Naive thymus-derived CD4-positive, alpha-beta T cell (primary cell): ENCODE data around the gene EYS. TPM values are rescaled to one million over a fixed set of nuclear protein-coding genes. Genes with fewer than 3 reads are reported as not detected.

Experiments used
- ATAC-seq: fragments of 150-1000 bp; cut with Tn5 transposase; 2 replicates; pipeline ENCODE4 v1.10.0; 2021; ENCODE audit warnings: mild to moderate bottlenecking, moderate library complexity
- CTCF ChIA-PET: fragments of 350-600 bp; sonication (Branson Sonifier 250); formaldehyde crosslinking; loops from one replicate; lab custom pipeline; 2021; ENCODE audit warnings: antibody characterized with exemption; lab: Charles Lee
- POLR2A ChIA-PET: fragments of 350-600 bp; sonication (Branson Sonifier 250); formaldehyde crosslinking; loops from one replicate; lab custom pipeline; 2021; ENCODE audit warnings: antibody characterized with exemption, inconsistent platforms; lab: Charles Lee
- DNase-seq, 9 donors: peaks; one replicate each; pipeline versions ENCODE4 v3.0.0 to v3.0.0-alpha.2; 2020 to 2022; ENCODE audit warnings: mixed read lengths in 1 of 9
- H3K27ac ChIP-seq: one replicate; pipeline ENCODE4 v1.7.0; 2013; ENCODE audit warnings: mild to moderate bottlenecking, low read depth, low read length, moderate library complexity
- H3K27me3 ChIP-seq, 2 donors: one replicate each; pipeline ENCODE4 v1.7.0; 2013; ENCODE audit warnings: low read length in 2 of 2, mild to moderate bottlenecking in 2 of 2, moderate library complexity in 2 of 2; ENCODE audit not compliant: control insufficient read depth in 2 of 2, insufficient read depth in 2 of 2
- H3K36me3 ChIP-seq, 3 experiments: 1 replicate in 2 of 3; 2 replicates in 1 of 3; pipeline ENCODE4 v1.7.0; 2013; ENCODE audit warnings: low read length in 3 of 3, mild to moderate bottlenecking in 3 of 3, moderate library complexity in 1 of 3; ENCODE audit not compliant: insufficient read depth in 3 of 3, control insufficient read depth in 2 of 3
- H3K4me1 ChIP-seq, 2 donors: one replicate each; pipeline ENCODE4 v1.7.0; 2013; ENCODE audit warnings: low read length in 2 of 2, mild to moderate bottlenecking in 2 of 2, moderate library complexity in 1 of 2; ENCODE audit not compliant: control insufficient read depth in 2 of 2, insufficient read depth in 2 of 2
- H3K4me3 ChIP-seq: 2 replicates; pipeline ENCODE4 v1.7.0; 2013; ENCODE audit warnings: mild to moderate bottlenecking, low read length
- H3K9me3 ChIP-seq, 3 experiments: 1 replicate in 2 of 3; 2 replicates in 1 of 3; pipeline ENCODE4 v1.7.0; 2013; ENCODE audit warnings: low read length in 3 of 3; ENCODE audit not compliant: control insufficient read depth in 2 of 3
- H3K27ac Mint-ChIP-seq, 9 donors: one replicate each; pipeline ENCODE4 v1.8.0; 2020 to 2022; ENCODE audit warnings: mixed read lengths in 9 of 9, mild to moderate bottlenecking in 8 of 9, moderate library complexity in 5 of 9, inconsistent platforms in 2 of 9
- H3K27me3 Mint-ChIP-seq, 5 donors: one replicate each; pipeline ENCODE4 v1.8.0; 2021 to 2022; ENCODE audit warnings: mixed read lengths in 5 of 5, mild to moderate bottlenecking in 1 of 5
- H3K36me3 Mint-ChIP-seq, 5 donors: one replicate each; pipeline ENCODE4 v1.8.0; 2020 to 2022; ENCODE audit warnings: mixed read lengths in 5 of 5, mild to moderate bottlenecking in 3 of 5, inconsistent platforms in 1 of 5
- H3K4me1 Mint-ChIP-seq, 7 donors: one replicate each; pipeline ENCODE4 v1.8.0; 2020 to 2022; ENCODE audit warnings: mixed read lengths in 7 of 7, mild to moderate bottlenecking in 3 of 7, inconsistent platforms in 1 of 7
- H3K4me3 Mint-ChIP-seq, 10 donors: one replicate each; pipeline ENCODE4 v1.8.0; 2020 to 2022; ENCODE audit warnings: mild to moderate bottlenecking in 10 of 10, mixed read lengths in 10 of 10, moderate library complexity in 6 of 10, inconsistent platforms in 2 of 10
- H3K9me3 Mint-ChIP-seq, 11 donors: one replicate each; pipeline ENCODE4 v1.8.0; 2020 to 2022; ENCODE audit warnings: mixed read lengths in 11 of 11, mild to moderate bottlenecking in 4 of 11, inconsistent platforms in 1 of 11, moderate library complexity in 1 of 11
- intact Hi-C, 2 donors: fragments of 100-400 bp; cut with micrococcal nuclease; formaldehyde crosslinking; loops; one replicate each; pipeline ENCODE4 v1.15.1; 2023
- polyA plus RNA-seq, 2 donors: library from polyadenylated mRNA; unstranded; fragments of 300-500 nt; fragmentation: Illumina TruSeq; gene quantifications; one replicate each; pipeline ENCODE4 v1.2.3, GENCODE V29; 2021
- total RNA-seq, 6 experiments: library from RNA in 5 of 6; stranded (reverse) in 5 of 6; gene quantifications; 1 replicate in 5 of 6; 2 replicates in 1 of 6; pipeline ENCODE4 v1.2.3 and lab custom pipeline; 2021 to 2026

The EYS gene
- total and polyA plus RNA-seq, 7 experiments from 2014 or later = 0.07 to 0.21 (median 0.13) TPM; not detected in 4

- no peaks in the 10 kb centered on the region for H3K4me1 ChIP-seq
- H3K27me3 Mint-ChIP-seq = no peaks in the 10 kb centered on the region
- no peaks in the 10 kb centered on the region for H3K27me3 ChIP-seq
- H3K4me3 ChIP-seq = no peak overlapping the region
- no peaks in the 10 kb centered on the region for H3K4me1 Mint-ChIP-seq
- H3K36me3 Mint-ChIP-seq = no peaks in the 10 kb centered on the region
- no peak for DNase-seq
- POLR2A ChIA-PET = no interaction called here
- no peak overlapping the region for H3K27ac Mint-ChIP-seq
- H3K36me3 ChIP-seq = no peaks in the 10 kb centered on the region
- intact Hi-C loops = no loop called here
- H3K9me3 Mint-ChIP-seq = peaks cover 0 to 10% (median 5%) of the 10 kb centered on the region in 11 donors
- no peak overlapping the region for H3K27ac ChIP-seq
- CTCF ChIA-PET = no interaction called here
- no peaks in the 10 kb centered on the region for H3K9me3 ChIP-seq
- H3K4me3 Mint-ChIP-seq = no peak overlapping the region
- ATAC-seq = no peak
Observed at GRCh38 chr6:64724091-64724490, 982.9 kb downstream of the EYS start.

GRCh38 chr6:64723327-64724058 lies 983.5 kb downstream of the EYS start:
- ChIA-PET POLR2A (no interaction called here), CTCF (no interaction called here)
- ATAC-seq (no peak), DNase-seq (no peak)
- no peaks in the 10 kb centered on the region for H3K9me3 ChIP-seq
- Mint-ChIP-seq H3K4me3 (no peak overlapping the region), H3K9me3 (peaks cover 0 to 11% (median 5%) of the 10 kb centered on the region in 11 donors), H3K27ac (no peak overlapping the region), H3K36me3 (no peaks in the 10 kb centered on the region), H3K27me3 (no peaks in the 10 kb centered on the region), H3K4me1 (no peaks in the 10 kb centered on the region)
- H3K27me3 ChIP-seq = no peaks in the 10 kb centered on the region
- no peaks in the 10 kb centered on the region for H3K4me1 ChIP-seq
- H3K27ac ChIP-seq = no peak overlapping the region
- intact Hi-C loops = no loop called here
- H3K36me3 ChIP-seq = no peaks in the 10 kb centered on the region
- H3K4me3 ChIP-seq = no peak overlapping the region

- Mint-ChIP-seq H3K36me3 (no peaks in the 10 kb centered on the region), H3K9me3 (peaks cover 0 to 16% (median 5%) of the 10 kb centered on the region in 11 donors), H3K4me3 (no peak overlapping the region), H3K27me3 (no peaks in the 10 kb centered on the region), H3K27ac (no peak overlapping the region), H3K4me1 (no peaks in the 10 kb centered on the region)
- intact Hi-C loops = no loop called here
- no peaks in the 10 kb centered on the region for H3K4me1 ChIP-seq
- CTCF ChIA-PET = no interaction called here
- no peak for ATAC-seq
- no peak overlapping the region for H3K4me3 ChIP-seq
- POLR2A ChIA-PET = no interaction called here
- H3K36me3 ChIP-seq = no peaks in the 10 kb centered on the region
- H3K9me3 ChIP-seq = no peaks in the 10 kb centered on the region
- no peak overlapping the region for H3K27ac ChIP-seq
- DNase-seq = no peak
- H3K27me3 ChIP-seq = no peaks in the 10 kb centered on the region
Observed at GRCh38 chr6:64721865-64722264, 985.2 kb downstream of the EYS start.

- no peak overlapping the region for H3K27ac ChIP-seq
- H3K4me3 ChIP-seq = no peak overlapping the region
- H3K4me1 ChIP-seq = no peaks in the 10 kb centered on the region
- Mint-ChIP-seq H3K27me3 (no peaks in the 10 kb centered on the region), H3K4me1 (no peaks in the 10 kb centered on the region), H3K4me3 (no peak overlapping the region), H3K36me3 (no peaks in the 10 kb centered on the region), H3K9me3 (peaks cover 0 to 25% (median 4%) of the 10 kb centered on the region in 11 donors), H3K27ac (no peak overlapping the region)
- intact Hi-C loops = no loop called here
- ChIA-PET POLR2A (interaction anchor here (0.8 kb wide), 1 partner anchor 1082 kb away, joined by 3 read pairs; no protein-coding TSS in a partner anchor), CTCF (no interaction called here)
- H3K27me3 ChIP-seq = no peaks in the 10 kb centered on the region
- DNase-seq (no peak), ATAC-seq (no peak)
- no peaks in the 10 kb centered on the region for H3K36me3 ChIP-seq
- H3K9me3 ChIP-seq = no peaks in the 10 kb centered on the region
Observed at GRCh38 chr6:64717281-64717680, 989.7 kb downstream of the EYS start.

GRCh38 chr6:64715624-64716023 lies 991.4 kb downstream of the EYS start:
- Mint-ChIP-seq H3K27me3 (no peaks in the 10 kb centered on the region), H3K36me3 (no peaks in the 10 kb centered on the region), H3K4me1 (no peaks in the 10 kb centered on the region), H3K9me3 (peaks cover 0 to 21% (median 6%) of the 10 kb centered on the region in 11 donors), H3K4me3 (no peak overlapping the region), H3K27ac (no peak overlapping the region)
- DNase-seq (no peak), ATAC-seq (no peak)
- H3K36me3 ChIP-seq = no peaks in the 10 kb centered on the region
- no peak overlapping the region for H3K4me3 ChIP-seq
- POLR2A ChIA-PET = no interaction called here
- CTCF ChIA-PET = no interaction called here
- no peaks in the 10 kb centered on the region for H3K9me3 ChIP-seq
- no peak overlapping the region for H3K27ac ChIP-seq
- intact Hi-C loops = no loop called here
- H3K27me3 ChIP-seq = no peaks in the 10 kb centered on the region
- H3K4me1 ChIP-seq = no peaks in the 10 kb centered on the region

GRCh38 chr6:64714073-64714472 lies 993.0 kb downstream of the EYS start:
- Mint-ChIP-seq H3K27ac (no peak overlapping the region), H3K9me3 (peaks cover 0 to 21% (median 3%) of the 10 kb centered on the region in 11 donors), H3K36me3 (no peaks in the 10 kb centered on the region), H3K4me3 (no peak overlapping the region), H3K4me1 (no peaks in the 10 kb centered on the region), H3K27me3 (no peaks in the 10 kb centered on the region)
- intact Hi-C loops = no loop called here
- Histone ChIP-seq H3K36me3 (no peaks in the 10 kb centered on the region), H3K27me3 (no peaks in the 10 kb centered on the region), H3K27ac (no peak overlapping the region), H3K4me3 (no peak overlapping the region), H3K9me3 (no peaks in the 10 kb centered on the region), H3K4me1 (no peaks in the 10 kb centered on the region)
- no peak for ATAC-seq
- POLR2A ChIA-PET = no interaction called here
- DNase-seq = no peak
- CTCF ChIA-PET = no interaction called here

GRCh38 chr6:64713175-64713574 lies 993.9 kb downstream of the EYS start:
- no peaks in the 10 kb centered on the region for H3K36me3 Mint-ChIP-seq
- Histone ChIP-seq H3K9me3 (no peaks in the 10 kb centered on the region), H3K4me3 (no peak overlapping the region), H3K36me3 (no peaks in the 10 kb centered on the region), H3K27ac (no peak overlapping the region), H3K4me1 (no peaks in the 10 kb centered on the region), H3K27me3 (no peaks in the 10 kb centered on the region)
- H3K27me3 Mint-ChIP-seq = no peaks in the 10 kb centered on the region
- H3K9me3 Mint-ChIP-seq = peaks cover 0 to 21% (median 3%) of the 10 kb centered on the region in 11 donors
- no peak overlapping the region for H3K4me3 Mint-ChIP-seq
- intact Hi-C loops = no loop called here
- ATAC-seq (no peak), DNase-seq (no peak)
- H3K4me1 Mint-ChIP-seq = no peaks in the 10 kb centered on the region
- POLR2A ChIA-PET = no interaction called here
- no peak overlapping the region for H3K27ac Mint-ChIP-seq
- CTCF ChIA-PET = no interaction called here
